PFSK-1 (cell line): ENCODE results near the gene SYNDIG1.

Experiments used
- FOXP2 ChIP-seq: optimal IDR thresholded peaks from 2 replicates; pipeline ENCODE3; 2011; ENCODE audit warnings: borderline replicate concordance, control low read depth, inconsistent platforms; ENCODE audit not compliant: insufficient read depth; ENCODE audit errors: extremely low read length, extremely low read depth
- POLR2AphosphoS5 ChIP-seq: IDR thresholded peaks from 2 replicates; pipeline ENCODE4 v1.6.1; 2012; ENCODE audit warnings: low read depth, mild to moderate bottlenecking, control low read depth, low read length, moderate library complexity
- SIN3A ChIP-seq: IDR thresholded peaks from 2 replicates; pipeline ENCODE4 v1.6.1; 2012; ENCODE audit warnings: mild to moderate bottlenecking, low read length, moderate library complexity, borderline replicate concordance; ENCODE audit not compliant: insufficient read depth
- TAF1 ChIP-seq: IDR thresholded peaks from 2 replicates; pipeline ENCODE4 v1.6.1; 2012; ENCODE audit warnings: low read length, control low read depth, borderline replicate concordance; ENCODE audit not compliant: insufficient read depth
- TF ChIP-seq, protein P1 (sequence below), 2 experiments: IDR thresholded peaks; 2 replicates each; pipeline versions ENCODE4 v1.6.1 to v1.8.0; 2011 to 2012; ENCODE audit warnings: low read depth in 2 of 2, low read length in 2 of 2, control low read depth in 1 of 2, inconsistent platforms in 1 of 2, mild to moderate bottlenecking in 1 of 2, moderate library complexity in 1 of 2; ENCODE audit not compliant: insufficient read depth in 1 of 2

SYNDIG1 gene

DNA sequence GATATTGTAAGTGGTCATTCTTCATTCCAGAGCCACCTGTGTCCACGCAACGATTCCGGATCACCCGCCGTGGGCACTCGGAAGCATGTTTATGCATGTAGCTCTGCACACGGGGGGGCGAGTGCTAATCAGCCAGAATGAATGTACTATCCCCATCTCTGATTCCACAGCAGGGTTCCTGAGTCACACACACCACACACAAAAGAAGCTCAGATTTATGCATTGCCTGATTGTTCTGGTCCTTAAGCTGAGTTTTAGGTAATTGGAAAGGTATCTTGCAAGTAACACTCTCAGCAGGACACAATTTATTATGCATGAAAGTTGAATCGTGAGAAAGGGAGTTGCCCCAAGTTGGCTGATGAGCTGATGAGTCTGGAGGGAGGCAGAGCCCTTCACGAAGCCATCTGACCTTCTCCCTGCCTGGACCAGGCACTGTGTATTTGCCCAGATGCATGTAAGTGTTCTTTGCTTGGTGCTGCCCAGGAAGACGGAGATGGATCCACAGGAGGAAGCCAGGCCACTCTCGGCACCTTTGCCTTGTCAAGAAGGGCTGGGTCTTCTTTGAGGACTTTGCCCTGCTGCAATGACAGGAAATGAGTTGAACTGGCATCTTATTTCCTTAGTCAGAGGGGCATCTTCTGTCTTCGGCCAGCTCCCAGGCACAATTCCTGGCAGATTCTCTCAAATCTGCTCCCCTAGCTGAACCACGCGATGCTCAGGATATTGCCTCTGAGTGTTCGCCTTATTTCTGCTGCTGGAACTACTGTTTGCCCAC, 141.1 kb downstream of the SYNDIG1 start:
- TF ChIP-seq, protein P1, sequence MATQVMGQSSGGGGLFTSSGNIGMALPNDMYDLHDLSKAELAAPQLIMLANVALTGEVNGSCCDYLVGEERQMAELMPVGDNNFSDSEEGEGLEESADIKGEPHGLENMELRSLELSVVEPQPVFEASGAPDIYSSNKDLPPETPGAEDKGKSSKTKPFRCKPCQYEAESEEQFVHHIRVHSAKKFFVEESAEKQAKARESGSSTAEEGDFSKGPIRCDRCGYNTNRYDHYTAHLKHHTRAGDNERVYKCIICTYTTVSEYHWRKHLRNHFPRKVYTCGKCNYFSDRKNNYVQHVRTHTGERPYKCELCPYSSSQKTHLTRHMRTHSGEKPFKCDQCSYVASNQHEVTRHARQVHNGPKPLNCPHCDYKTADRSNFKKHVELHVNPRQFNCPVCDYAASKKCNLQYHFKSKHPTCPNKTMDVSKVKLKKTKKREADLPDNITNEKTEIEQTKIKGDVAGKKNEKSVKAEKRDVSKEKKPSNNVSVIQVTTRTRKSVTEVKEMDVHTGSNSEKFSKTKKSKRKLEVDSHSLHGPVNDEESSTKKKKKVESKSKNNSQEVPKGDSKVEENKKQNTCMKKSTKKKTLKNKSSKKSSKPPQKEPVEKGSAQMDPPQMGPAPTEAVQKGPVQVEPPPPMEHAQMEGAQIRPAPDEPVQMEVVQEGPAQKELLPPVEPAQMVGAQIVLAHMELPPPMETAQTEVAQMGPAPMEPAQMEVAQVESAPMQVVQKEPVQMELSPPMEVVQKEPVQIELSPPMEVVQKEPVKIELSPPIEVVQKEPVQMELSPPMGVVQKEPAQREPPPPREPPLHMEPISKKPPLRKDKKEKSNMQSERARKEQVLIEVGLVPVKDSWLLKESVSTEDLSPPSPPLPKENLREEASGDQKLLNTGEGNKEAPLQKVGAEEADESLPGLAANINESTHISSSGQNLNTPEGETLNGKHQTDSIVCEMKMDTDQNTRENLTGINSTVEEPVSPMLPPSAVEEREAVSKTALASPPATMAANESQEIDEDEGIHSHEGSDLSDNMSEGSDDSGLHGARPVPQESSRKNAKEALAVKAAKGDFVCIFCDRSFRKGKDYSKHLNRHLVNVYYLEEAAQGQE (IDR thresholded peaks at IDR 0.05; ENCODE audit: insufficient read depth in 1 of 2, low read depth in 2 of 2, low read length in 2 of 2): no peak
- no peak for TF ChIP-seq POLR2AphosphoS5
- TF ChIP-seq FOXP2: no peak
- TF ChIP-seq TAF1: no peak
- no peak for TF ChIP-seq SIN3A

DNA sequence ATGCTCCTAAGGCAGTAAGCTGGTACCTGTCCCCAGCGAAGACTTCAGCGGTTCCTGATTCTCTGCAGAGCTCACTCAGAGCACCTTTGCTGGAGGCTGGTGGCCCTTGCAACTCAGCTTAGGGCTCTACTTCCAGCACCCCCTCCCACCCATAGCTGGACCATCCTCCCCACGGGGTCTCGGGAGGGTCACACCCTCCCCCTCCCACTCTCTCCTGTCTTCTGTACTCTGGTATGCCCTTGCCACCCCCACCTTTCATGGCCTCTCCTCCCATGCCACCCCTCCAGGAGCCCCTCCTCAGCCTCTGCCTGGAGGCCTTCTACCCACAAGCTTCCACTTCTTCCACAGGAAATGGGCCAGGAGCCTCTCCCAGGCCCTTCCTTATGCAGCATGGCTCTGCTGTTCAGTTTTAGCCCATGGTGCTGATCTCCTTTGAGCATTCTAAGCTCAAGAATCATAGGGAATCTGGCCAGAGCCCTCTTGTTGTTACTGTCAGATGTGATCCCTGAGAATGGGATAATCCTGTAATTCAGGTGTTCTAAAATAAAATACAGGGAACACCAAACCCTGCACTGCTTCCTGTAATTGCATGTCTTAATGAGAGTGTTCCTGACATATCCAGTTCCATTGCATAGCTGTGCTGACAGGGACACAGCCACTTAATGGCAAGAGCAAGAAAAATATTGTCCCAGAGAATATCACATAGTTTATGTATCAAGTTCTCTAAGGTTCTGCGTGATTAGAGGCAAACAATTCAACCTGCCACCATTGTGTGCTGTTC, 142.1 kb downstream of the SYNDIG1 start:
- TF ChIP-seq TAF1: no peak
- TF ChIP-seq, protein P1 (IDR thresholded peaks at IDR 0.05; ENCODE audit: insufficient read depth in 1 of 2, low read depth in 2 of 2, low read length in 2 of 2): no peak
- TF ChIP-seq FOXP2: no peak
- no peak for TF ChIP-seq POLR2AphosphoS5
- no peak for TF ChIP-seq SIN3A

DNA sequence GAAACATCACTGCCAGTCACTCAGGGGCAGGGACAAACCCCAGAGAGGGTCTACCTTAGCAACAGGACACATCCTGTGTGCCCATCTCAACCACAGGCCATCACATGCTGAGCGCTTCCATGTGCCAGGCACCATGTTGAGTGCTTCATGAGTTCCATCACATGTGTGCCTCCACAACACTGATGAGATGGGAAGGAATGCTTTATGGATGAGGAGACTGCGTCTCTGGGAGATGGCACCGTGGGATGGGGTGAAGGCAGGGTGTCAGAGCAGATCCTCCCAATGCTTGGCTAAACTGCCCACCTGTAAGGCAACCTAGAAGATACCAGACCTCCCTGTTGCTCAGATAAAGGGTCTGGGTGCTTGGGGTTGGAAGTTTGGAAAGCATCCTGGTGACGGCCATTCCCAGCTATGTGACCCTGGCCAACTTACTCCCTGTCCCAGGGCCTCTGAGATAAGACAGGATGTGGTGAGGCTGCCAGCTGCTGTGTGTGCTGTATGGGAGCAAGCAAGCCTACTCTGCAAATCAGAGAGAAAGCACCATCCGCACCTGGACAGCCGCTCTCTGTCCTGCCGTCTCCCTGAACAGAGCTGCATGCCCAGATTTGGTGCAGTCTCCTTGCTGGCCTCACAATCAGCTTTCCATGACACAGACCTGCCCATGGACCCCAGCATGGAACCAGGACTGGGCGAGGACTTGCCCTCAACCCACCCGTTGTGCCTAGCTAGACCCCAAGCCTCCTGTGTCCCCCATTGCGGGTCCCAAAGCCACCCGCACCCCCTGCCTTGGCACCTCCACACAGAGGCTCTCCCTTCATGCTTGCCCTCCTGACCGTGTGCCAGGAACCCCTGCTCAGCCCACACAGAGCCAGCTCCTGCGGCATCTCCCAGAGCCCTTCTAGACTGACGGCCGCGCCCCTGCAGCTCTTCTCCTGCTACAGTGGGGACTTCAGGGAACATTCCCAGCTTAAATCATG, 143.7 kb downstream of the SYNDIG1 start:
- no peak for TF ChIP-seq FOXP2
- TF ChIP-seq TAF1: no peak
- TF ChIP-seq SIN3A: no peak
- TF ChIP-seq POLR2AphosphoS5: no peak
- TF ChIP-seq, protein P1 (IDR thresholded peaks at IDR 0.05; ENCODE audit: insufficient read depth in 1 of 2, low read depth in 2 of 2, low read length in 2 of 2): no peak

DNA sequence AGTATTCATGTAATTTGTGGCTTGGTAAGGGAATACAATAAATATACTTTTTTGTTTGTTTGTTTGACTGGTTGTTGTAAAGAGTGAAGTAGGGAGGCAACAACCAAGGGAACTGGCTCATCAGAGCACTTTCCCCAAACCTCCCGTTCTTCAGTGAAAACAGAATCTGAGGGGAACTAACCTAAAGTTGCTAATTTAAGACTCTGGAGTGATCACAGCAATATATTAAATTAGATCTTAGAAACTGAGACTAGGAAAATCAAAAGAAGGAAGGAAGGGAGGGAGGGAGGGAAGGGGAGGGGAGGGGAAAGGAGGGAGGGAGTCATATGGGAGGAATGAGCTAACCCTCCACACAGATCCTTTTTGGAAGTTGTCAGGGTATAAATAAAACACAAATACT, 144.9 kb downstream of the SYNDIG1 start:
- TF ChIP-seq, protein P1 (IDR thresholded peaks at IDR 0.05; ENCODE audit: insufficient read depth in 1 of 2, low read depth in 2 of 2, low read length in 2 of 2): no peak
- TF ChIP-seq SIN3A: no peak
- no peak for TF ChIP-seq TAF1
- TF ChIP-seq FOXP2: no peak
- no peak for TF ChIP-seq POLR2AphosphoS5
